ENCODE measurements around the gene WDR81. TPM values are rescaled to one million over a fixed set of nuclear protein-coding genes. Genes with fewer than 3 reads are reported as not detected.
A peak's percentile ranks its signal among the peaks of the same experiment; 100 is the strongest.

Gene WDR81
- total RNA-seq: 10 to 100 TPM; 31.8 to 44.2 TPM
- 10 to 100 TPM in 4 of 6 donors, 1 to 10 TPM in 2; 9.3 to 13.5 (median 11.0) TPM for polyA plus RNA-seq (ENCODE audit: insufficient read length in 6 of 6)
- long read RNA-seq, donor 1: 0 reads
- long read RNA-seq, donor 2: 0 reads
- long read RNA-seq, donor 3: 0 reads
- long read RNA-seq, donor 4, partial matches to known transcripts: 2 of 3 reads
- long read RNA-seq, donor 4, other reads (novel, unspliced or antisense): 1 of 3 reads
- long read RNA-seq, donor 5: 0 reads
- long read RNA-seq, donor 6, full-length matches to known transcripts: 1 of 1 reads
- long read RNA-seq, donor 6, partial matches to known transcripts: 0 of 1 reads
- long read RNA-seq, donor 6, other reads (novel, unspliced or antisense): 0 of 1 reads
- long read RNA-seq, donor 7: 0 reads
- long read RNA-seq, donor 8: 0 reads
- long read RNA-seq, donor 9: 0 reads
- long read RNA-seq, donor 10, partial matches to known transcripts: 5 of 6 reads
- long read RNA-seq, donor 10, other reads (novel, unspliced or antisense): 1 of 6 reads
- long read RNA-seq, donor 11: 0 reads
- long read RNA-seq, donor 12: 0 reads

GRCh38 chr17:1724351-1724868 lies at the start of gene WDR81:
WDR81 (plus strand) TSS chr17:1724704; CDS start chr17:1724960, 256 bp downstream.
- DNase-seq: peak; percentile 82 to 99 (median 93)
- intact Hi-C loops (cut with DNase I): loop anchor here in 1 of 2 donors (10.0 kb wide), 1 partner anchor 50 kb away; no protein-coding TSS in a partner anchor
- Histone ChIP-seq H3K4me1 (peaks cover 16 to 87% of the 10 kb centered on the region in 2 donors), H3K36me3 (peaks cover 0 to 35% of the 10 kb centered on the region in 2 donors), H3K4me3 (peak within 1 kb of the TSS; percentile 67 to 94), H3K27ac (peak within 1 kb of the TSS; percentile 85 to 88), H3K27me3 (no peaks in the 10 kb centered on the region), H3K9me3 (no peaks in the 10 kb centered on the region)
- peak; percentile 85 for ATAC-seq
- TF ChIP-seq CTCF (IDR thresholded peaks at IDR 0.05): no peak

- ATAC-seq (no peak), DNase-seq (peak in 1 of 4 donors; percentile 57)
- intact Hi-C loops (cut with DNase I): loop anchor here in 1 of 2 donors (10.0 kb wide), 1 partner anchor 188 kb away; no protein-coding TSS in a partner anchor
- no peak for TF ChIP-seq CTCF (IDR thresholded peaks at IDR 0.05)
- Histone ChIP-seq H3K36me3 (peaks cover 0 to 100% of the 10 kb centered on the region in 2 donors), H3K4me1 (no peaks in the 10 kb centered on the region), H3K4me3 (no peak overlapping the region), H3K9me3 (no peaks in the 10 kb centered on the region), H3K27ac (no peak overlapping the region), H3K27me3 (no peaks in the 10 kb centered on the region)
Measured at GRCh38 chr17:1676401-1676800, 48.1 kb upstream of the WDR81 start.

GRCh38 chr17:1683459-1683858 lies 41.0 kb upstream of the WDR81 start:
- Histone ChIP-seq H3K4me1 (peaks cover 5 to 24% of the 10 kb centered on the region in 2 donors), H3K4me3 (peak overlapping the region; percentile 96 to 99), H3K27me3 (no peaks in the 10 kb centered on the region), H3K9me3 (no peaks in the 10 kb centered on the region), H3K27ac (peak overlapping the region; percentile 90), H3K36me3 (peaks cover 0 to 50% of the 10 kb centered on the region in 2 donors)
- no peak for DNase-seq
- no peak for TF ChIP-seq CTCF (IDR thresholded peaks at IDR 0.05)
- intact Hi-C loops (cut with DNase I): no loop called here
- no peak for ATAC-seq

GRCh38 chr17:1684378-1685189 lies 39.9 kb upstream of the WDR81 start, which contains the start of gene PRPF8:
PRPF8 (minus strand) TSS chr17:1684867; CDS start chr17:1684571, 296 bp downstream.
- DNase-seq (peak; percentile 96 to 98 (median 98)), ATAC-seq (peak; percentile 100)
- no peaks in the 10 kb centered on the region for H3K27me3 ChIP-seq
- no peaks in the 10 kb centered on the region for H3K9me3 ChIP-seq
- intact Hi-C loops (cut with DNase I): no loop called here
- peaks cover 0 to 39% of the 10 kb centered on the region in 2 donors for H3K36me3 ChIP-seq
- H3K27ac ChIP-seq: peak within 1 kb of the TSS; percentile 90
- H3K4me3 ChIP-seq: peak within 1 kb of the TSS; percentile 96 to 99
- no peak for TF ChIP-seq CTCF (IDR thresholded peaks at IDR 0.05)
- peaks cover 5 to 24% of the 10 kb centered on the region in 2 donors for H3K4me1 ChIP-seq

Measured in left lung (tissue), 14 donors.